GM18502 (cell line): Measurements from ENCODE around the gene KLF7.

ENCODE experiments used
- ATAC-seq: cut with Tn5 transposase; IDR thresholded peaks from one replicate; pipeline ENCODE4 v1.9.1; 2021; ENCODE audit warnings: mild to moderate bottlenecking; ENCODE audit not compliant: unreplicated experiment, poor library complexity

Gene KLF7

GRCh38 chr2:207165121-207166038 lies at the start of gene KLF7:
Gene KLF7 (minus strand): TSS chr2:207165948. CDS start chr2:207165568, 380 bp downstream.
- ATAC-seq, result peak; percentile 18

DNA sequence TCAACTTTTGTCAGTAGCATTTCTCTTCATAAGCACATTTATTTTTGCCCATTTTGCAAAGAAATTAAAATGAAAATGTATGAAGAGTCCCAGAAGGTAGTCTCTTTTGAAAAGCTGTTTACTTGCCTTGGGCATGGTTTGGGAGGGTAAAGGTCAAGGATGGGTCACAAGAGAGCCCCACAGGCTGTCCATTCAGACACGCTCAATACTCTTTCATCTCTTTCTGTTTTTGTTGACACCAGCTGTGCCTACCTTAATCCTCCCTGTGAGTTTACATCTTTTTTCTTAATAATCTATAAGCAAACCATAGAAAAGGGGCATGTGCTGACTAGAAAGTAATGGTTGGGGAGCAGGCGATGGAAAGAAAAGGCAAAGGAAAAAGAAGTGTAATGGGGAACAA lies 49.6 kb upstream of the KLF7 start:
- ATAC-seq, result no peak

GRCh38 chr2:207214446-207214845 lies 48.7 kb upstream of the KLF7 start:
- ATAC-seq, result no peak

DNA sequence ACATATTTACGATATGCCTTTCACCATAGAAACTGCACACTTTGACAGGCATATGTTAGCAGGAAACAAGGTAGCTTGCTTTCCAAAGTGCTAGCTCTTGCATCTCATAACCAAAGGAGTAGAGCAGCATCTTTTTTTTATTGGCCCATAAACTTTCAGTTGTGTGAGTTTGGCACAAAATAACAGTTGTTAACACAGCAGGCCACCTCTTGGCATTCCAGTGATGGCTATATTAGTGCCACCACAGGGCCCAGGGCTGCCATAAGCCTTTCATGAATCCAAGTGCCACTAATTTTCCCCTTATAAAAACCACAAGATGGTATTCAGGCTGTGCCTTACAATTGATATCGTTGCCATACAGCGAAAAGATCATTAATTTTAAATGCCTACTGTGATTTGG lies 40.3 kb upstream of the KLF7 start:
- ATAC-seq, result no peak

- no peak for ATAC-seq
These were observed 39.6 kb upstream of the KLF7 start for GRCh38 chr2:207205173-207205957.

DNA sequence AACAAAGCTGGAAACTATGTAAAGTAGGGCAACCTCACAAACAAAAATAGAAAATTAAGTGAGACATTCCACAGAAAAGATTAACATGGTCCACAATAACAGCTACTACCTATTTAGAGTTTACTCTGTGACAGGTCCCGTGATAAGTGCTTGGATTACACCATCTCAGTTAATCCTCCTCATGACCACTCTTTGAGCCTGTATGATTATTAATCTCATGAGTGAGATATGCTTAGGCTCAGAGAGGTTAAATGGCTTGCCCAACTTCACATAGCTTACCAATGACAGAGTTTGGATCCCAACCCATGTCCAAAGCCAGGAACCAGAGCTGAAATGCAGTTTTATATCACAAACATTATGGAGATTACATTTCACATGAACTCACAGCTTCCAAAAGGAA lies 37.3 kb upstream of the KLF7 start:
- no peak for ATAC-seq

DNA sequence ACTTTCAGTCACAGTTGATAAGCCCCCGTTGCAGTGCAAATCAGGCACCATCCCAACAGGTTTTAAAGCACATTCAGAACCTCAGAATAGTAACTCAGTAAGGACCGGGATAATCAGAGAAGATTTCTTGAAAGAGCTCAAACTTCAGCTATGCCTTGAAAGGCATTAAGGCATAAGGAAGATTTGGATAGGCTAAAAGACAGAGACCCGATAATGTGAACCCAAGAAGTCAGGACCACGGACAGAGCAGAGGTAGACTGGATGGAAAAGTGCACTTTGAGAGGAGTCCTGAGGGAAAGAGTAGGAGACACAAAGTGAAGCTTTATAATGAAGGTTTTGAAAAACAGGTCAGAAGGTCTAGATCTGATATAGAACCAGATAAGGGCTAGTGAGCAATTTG lies 36.9 kb upstream of the KLF7 start:
- no peak for ATAC-seq

GRCh38 chr2:207201416-207201815 lies 35.7 kb upstream of the KLF7 start:
- ATAC-seq, result no peak

GRCh38 chr2:207200136-207200535 lies 34.4 kb upstream of the KLF7 start:
- ATAC-seq, result no peak

- no peak for ATAC-seq
These were observed 28.3 kb upstream of the KLF7 start for GRCh38 chr2:207194028-207194427.

DNA sequence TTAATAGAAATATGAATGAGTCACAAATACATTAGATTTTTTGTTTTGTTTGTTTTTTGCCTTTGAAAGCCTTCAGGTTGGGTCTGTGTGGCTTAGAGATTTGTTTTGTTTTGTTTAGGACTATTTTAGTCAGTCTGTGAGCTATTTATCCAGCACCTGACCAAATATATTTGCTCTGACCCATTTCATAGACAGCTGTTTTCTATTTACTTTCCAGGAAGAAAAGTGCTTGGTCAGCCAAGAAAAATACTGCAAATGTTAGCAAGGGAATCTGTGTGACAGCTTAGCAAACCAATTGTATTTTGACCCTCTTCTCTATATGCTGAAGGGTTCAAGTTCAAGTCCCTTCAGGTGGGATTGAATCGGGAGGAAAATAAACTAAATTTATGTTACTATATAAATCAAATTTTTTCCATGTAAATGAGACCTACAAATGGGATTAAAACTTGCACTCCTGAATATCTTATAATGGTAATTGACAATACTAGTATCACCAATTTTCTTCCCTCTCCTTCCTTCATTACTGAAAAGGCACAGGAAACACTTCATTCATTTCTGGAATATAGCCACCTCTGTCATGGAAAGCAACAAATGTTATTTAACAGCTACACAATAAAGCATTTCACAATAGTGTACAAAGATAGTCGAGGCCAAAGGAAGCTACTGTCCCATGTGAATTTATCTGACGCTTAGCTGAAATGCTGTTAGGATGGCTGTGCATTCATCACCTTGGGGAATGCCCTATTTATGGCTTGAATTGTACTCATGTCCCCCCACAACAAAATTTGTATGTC lies 23.1 kb upstream of the KLF7 start:
- ATAC-seq, result no peak

GRCh38 chr2:207185372-207185771 lies 19.6 kb upstream of the KLF7 start:
- ATAC-seq, result no peak

DNA sequence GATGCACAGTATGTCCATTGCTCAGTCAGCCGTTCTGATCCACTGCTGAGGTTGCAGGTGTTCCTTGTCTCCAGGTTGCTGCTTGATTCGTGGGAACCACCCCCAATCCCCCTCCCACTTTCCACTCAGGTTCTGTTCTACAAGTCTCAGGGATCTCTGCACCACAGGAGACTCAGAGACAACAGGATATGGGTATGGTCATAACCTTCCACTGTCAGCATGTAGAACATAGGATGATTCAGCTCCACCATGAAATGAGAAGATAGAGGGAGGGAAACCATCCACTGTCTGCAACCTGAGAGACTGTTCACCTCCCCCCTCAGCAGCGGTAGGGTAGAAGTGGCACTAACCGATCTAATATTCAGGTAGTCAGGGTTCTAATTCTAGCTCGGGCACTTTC lies 19.0 kb upstream of the KLF7 start:
- no peak for ATAC-seq

GRCh38 chr2:207184348-207184747 lies 18.6 kb upstream of the KLF7 start:
- no peak for ATAC-seq

DNA sequence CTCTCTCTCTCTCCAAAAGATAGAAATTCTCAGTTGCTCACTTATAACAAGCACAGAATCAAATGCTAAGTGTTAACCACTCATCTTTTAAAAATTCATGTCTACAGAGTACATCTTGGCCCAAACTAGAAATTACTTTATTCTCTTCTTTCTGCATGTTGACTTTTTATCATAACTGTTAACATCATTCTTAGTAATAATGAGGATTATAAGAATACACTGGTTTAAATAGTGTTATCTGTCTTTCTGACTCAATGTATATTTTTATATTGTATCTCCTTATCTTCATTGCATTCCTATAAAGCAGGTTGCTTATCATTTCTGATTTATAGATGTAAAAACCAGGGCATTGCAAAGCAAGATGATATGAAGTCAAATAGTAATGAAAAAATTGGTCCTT lies 17.8 kb upstream of the KLF7 start:
- no peak for ATAC-seq

DNA sequence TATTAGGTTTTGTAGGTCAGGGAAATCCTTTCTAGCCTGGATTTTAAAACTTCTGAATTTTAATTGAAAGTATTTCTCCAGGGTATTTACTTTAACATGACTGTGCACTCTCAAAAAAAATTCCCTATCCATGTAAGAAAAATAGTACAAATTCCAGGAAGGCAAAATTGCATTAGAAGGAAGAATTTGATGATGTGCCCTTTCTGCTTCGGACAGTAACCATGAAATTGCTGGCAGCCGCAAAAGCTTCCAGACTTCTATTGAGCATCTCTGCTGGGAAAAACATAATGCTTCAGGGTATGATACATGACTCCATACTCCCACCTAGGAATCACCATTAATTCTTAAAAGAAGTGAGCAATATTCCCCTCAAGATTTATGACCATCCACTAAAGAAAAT lies 17.2 kb upstream of the KLF7 start:
- ATAC-seq, result no peak

DNA sequence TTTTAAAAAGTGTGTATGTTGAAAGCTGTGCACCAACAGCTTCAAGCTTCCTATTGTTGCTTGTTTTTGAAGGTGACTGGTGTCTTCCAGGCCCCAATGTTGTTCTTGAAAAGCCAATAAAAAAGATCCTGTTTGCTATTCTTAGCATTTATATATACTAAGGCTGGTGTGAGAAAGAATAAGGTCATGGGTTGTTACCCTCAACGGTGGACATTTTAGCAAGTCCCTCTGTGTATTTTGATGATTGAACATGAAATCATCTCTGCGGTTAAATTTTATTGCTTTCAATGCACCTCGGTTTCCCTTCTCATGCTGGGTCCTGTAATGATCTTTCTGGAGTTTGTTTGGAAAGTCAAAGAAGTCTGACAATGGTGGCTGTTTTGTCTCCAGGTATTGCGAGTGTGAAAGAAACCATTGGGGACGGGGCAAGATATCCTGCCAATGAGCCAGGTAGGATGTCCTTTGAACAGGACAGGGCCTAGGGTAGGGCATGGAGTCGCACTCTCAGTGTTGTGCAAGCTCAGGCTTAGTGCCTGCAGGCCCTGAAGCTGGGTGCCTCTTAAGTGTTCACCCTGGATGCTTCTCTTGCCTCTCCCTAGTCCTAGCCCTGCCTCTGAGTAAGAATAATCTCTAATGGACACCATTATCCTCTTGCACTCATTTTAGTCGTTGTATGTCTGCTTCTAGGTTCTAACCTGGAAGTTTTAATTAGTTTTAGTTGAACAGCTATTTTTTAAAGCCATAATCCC lies 16.0 kb upstream of the KLF7 start:
- no peak for ATAC-seq

GRCh38 chr2:207180741-207181140 lies 15.0 kb upstream of the KLF7 start:
- ATAC-seq, result no peak

DNA sequence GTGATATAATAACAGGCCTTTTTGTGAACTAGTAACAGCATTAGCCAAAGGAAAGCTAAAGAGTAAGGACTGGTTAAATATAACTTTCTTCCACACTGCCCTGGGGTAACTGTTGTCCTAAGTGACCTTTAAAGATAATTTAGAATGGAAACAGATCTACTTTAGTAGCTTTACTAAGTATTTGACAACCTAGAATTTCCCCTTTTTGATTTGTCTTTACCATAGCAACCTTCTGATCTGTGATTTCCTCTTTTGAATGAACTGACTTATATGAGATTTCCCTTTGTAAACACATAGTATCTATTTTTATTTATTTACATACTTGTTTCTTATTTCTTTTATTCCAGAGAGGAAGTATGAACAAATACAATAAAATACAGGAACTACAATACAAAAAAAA lies 10.5 kb upstream of the KLF7 start:
- no peak for ATAC-seq

GRCh38 chr2:207173641-207174040 lies 7.9 kb upstream of the KLF7 start:
- ATAC-seq, result no peak
